HL-60 (cell line): Measurements from ENCODE around the gene NOA1.

Source experiments
- DNase-seq, 2 experiments: peaks; one replicate each; pipeline ENCODE4 v3.0.0-alpha.2; 2010 to 2020; ENCODE audit warnings: low read depth in 1 of 2, low spot score in 1 of 2
- H3K27ac ChIP-seq: fragments of 250-450 bp; sonication (Bioruptor Pico); replicated peaks from 2 replicates; pipeline ENCODE4 v1.5.1; 2020; ENCODE audit warnings: mild to moderate bottlenecking, moderate library complexity
- H3K27me3 ChIP-seq: fragments of 250-450 bp; sonication (Bioruptor Pico); 2 replicates; pipeline ENCODE4 v1.5.1; 2021; ENCODE audit warnings: mild to moderate bottlenecking, moderate library complexity; ENCODE audit not compliant: insufficient read depth, poor library complexity, severe bottlenecking
- H3K4me3 ChIP-seq: replicated peaks from 2 replicates; pipeline ENCODE4 v1.5.1; 2011; ENCODE audit warnings: mild to moderate bottlenecking, control low read depth, low read length; ENCODE audit not compliant: insufficient read depth
- GABPA ChIP-seq: IDR thresholded peaks from 2 replicates; pipeline ENCODE4 v1.6.1; 2012; ENCODE audit warnings: low read depth
- POLR2AphosphoS5 ChIP-seq: IDR thresholded peaks from 2 replicates; pipeline ENCODE4 v1.6.1; 2012; ENCODE audit warnings: low read depth
- SPI1 ChIP-seq: IDR thresholded peaks from 2 replicates; pipeline ENCODE4 v1.6.1; 2012; ENCODE audit warnings: low read depth, mild to moderate bottlenecking, borderline replicate concordance
- TF ChIP-seq, protein P1 (sequence below): IDR thresholded peaks from one replicate; pipeline ENCODE4 v1.5.1; 2011; ENCODE audit warnings: low read length, control low read depth, inconsistent platforms; ENCODE audit not compliant: insufficient read depth
- TF ChIP-seq, protein P2 (sequence below): IDR thresholded peaks from 2 replicates; pipeline ENCODE4 v1.6.1; 2012; ENCODE audit warnings: low read depth; ENCODE audit not compliant: insufficient replicate concordance

NOA1 gene

DNA sequence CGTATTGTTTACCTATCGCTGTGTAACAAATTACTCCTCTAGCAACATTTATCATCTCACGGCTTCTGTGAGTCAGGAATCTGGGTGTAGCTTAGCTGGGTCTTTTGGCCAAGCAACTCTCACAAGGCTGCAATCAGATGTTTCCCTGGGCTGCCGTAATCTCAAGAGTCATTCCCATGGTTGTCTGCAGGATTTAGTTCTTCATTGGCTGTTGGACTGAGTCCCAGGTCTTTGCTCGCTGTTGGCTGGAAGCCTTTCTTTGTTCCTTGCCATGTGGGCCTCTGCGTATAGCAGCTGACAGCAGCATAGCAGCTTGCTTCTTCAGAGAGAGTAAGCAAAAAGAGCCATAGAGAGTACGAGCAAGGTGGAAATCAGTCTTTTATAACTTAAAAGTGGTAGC lies 18.1 kb upstream of the NOA1 start:
- Histone ChIP-seq H3K4me3 (no peak overlapping the region), H3K27ac (no peak overlapping the region), H3K27me3 (no peaks in the 10 kb centered on the region)
- DNase-seq: no peak
- TF ChIP-seq, protein P1, sequence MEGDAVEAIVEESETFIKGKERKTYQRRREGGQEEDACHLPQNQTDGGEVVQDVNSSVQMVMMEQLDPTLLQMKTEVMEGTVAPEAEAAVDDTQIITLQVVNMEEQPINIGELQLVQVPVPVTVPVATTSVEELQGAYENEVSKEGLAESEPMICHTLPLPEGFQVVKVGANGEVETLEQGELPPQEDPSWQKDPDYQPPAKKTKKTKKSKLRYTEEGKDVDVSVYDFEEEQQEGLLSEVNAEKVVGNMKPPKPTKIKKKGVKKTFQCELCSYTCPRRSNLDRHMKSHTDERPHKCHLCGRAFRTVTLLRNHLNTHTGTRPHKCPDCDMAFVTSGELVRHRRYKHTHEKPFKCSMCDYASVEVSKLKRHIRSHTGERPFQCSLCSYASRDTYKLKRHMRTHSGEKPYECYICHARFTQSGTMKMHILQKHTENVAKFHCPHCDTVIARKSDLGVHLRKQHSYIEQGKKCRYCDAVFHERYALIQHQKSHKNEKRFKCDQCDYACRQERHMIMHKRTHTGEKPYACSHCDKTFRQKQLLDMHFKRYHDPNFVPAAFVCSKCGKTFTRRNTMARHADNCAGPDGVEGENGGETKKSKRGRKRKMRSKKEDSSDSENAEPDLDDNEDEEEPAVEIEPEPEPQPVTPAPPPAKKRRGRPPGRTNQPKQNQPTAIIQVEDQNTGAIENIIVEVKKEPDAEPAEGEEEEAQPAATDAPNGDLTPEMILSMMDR: no peak
- TF ChIP-seq POLR2AphosphoS5 (no peak), GABPA (no peak)
- TF ChIP-seq, protein P2, sequence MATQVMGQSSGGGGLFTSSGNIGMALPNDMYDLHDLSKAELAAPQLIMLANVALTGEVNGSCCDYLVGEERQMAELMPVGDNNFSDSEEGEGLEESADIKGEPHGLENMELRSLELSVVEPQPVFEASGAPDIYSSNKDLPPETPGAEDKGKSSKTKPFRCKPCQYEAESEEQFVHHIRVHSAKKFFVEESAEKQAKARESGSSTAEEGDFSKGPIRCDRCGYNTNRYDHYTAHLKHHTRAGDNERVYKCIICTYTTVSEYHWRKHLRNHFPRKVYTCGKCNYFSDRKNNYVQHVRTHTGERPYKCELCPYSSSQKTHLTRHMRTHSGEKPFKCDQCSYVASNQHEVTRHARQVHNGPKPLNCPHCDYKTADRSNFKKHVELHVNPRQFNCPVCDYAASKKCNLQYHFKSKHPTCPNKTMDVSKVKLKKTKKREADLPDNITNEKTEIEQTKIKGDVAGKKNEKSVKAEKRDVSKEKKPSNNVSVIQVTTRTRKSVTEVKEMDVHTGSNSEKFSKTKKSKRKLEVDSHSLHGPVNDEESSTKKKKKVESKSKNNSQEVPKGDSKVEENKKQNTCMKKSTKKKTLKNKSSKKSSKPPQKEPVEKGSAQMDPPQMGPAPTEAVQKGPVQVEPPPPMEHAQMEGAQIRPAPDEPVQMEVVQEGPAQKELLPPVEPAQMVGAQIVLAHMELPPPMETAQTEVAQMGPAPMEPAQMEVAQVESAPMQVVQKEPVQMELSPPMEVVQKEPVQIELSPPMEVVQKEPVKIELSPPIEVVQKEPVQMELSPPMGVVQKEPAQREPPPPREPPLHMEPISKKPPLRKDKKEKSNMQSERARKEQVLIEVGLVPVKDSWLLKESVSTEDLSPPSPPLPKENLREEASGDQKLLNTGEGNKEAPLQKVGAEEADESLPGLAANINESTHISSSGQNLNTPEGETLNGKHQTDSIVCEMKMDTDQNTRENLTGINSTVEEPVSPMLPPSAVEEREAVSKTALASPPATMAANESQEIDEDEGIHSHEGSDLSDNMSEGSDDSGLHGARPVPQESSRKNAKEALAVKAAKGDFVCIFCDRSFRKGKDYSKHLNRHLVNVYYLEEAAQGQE: no peak

DNA sequence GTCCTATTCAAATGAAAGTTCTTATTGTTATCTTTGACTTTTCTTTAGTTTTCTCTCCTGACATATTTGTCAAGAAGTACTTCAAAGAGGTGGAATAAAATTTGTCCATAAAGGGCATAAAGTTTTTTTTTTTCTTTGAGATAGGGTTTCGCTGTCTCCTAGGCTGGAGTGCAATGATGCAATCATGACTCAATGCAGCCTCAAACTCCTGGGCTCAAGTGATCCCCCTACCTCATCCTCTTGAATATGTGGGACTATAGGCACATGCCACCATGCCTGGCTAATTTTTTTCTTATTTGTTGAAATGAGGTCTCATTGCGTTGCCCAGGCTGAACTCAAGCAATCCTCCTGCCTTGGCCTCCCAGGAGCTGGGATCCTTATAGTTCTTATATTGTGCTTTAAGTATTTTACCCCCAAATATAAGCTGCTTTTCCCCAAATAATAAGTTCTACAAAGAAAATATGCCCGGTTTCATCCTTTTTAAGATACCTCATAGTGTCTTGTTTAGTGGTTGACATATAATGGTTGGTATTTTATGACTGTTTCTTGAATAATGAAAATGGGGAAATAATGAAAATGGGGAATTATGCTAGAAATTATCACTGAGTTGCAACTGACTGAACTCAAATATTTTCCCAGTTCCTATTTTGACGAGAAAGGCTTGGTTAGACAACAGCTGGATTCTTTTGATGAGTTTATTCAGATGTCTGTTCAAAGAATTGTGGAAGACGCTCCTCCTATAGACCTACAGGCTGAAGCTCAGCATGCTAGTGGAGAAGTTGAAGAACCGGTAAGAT lies 12.9 kb upstream of the NOA1 start:
- TF ChIP-seq, protein P2: no peak
- no peak for TF ChIP-seq POLR2AphosphoS5
- no peak for TF ChIP-seq SPI1
- TF ChIP-seq, protein P1: no peak
- no peak for TF ChIP-seq GABPA
- no peak overlapping the region for H3K27ac ChIP-seq
- DNase-seq: no peak
- no peaks in the 10 kb centered on the region for H3K27me3 ChIP-seq
- H3K4me3 ChIP-seq: no peak overlapping the region

DNA sequence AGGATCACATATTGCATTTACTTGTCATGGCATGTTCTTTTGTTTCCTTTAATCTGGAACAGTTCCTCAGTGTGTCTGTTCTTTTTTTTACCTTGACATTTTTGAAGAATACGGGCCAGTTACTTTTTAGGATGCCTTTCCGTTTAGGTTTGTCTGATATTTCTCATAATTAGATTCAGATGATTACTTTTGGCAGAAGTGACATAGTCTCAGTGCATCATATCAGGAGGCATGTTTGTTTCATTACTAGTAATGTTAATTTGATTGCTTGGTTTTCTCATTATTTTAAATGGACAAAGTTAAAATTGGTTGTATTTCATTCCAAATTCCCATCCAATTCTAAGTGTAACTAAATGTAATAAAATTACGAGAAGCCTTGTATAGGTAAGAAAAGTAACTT lies 9.5 kb upstream of the NOA1 start:
- TF ChIP-seq, protein P1: no peak
- TF ChIP-seq SPI1 (no peak), POLR2AphosphoS5 (no peak), GABPA (no peak)
- TF ChIP-seq, protein P2: no peak
- no peaks in the 10 kb centered on the region for H3K27me3 ChIP-seq
- DNase-seq: no peak
- no peak overlapping the region for H3K27ac ChIP-seq
- no peak overlapping the region for H3K4me3 ChIP-seq
